HEK293 (cell line): ENCODE results near the gene SLC35E1.

Source experiments
- HIC1 ChIP-seq: fragments of 450-650 bp; formaldehyde crosslinking; IDR thresholded peaks from 2 replicates; pipeline ENCODE4 v1.5.1; 2016; ENCODE audit warnings: missing biosample characterization, missing genetic modification characterization
- KLF9 ChIP-seq: fragments of 450-650 bp; formaldehyde crosslinking; IDR thresholded peaks from 2 replicates; pipeline ENCODE4 v1.5.1; 2016; ENCODE audit warnings: missing biosample characterization, missing genetic modification characterization, low read depth
- YY1 ChIP-seq: fragments of 450-650 bp; formaldehyde crosslinking; IDR thresholded peaks from 2 replicates; pipeline ENCODE4 v1.5.1; 2018; ENCODE audit warnings: missing biosample characterization, missing genetic modification characterization
- ZFP37 ChIP-seq: fragments of 450-650 bp; formaldehyde crosslinking; IDR thresholded peaks from 2 replicates; pipeline ENCODE4 v1.5.1; 2016; ENCODE audit warnings: missing biosample characterization, missing genetic modification characterization
- ZNF121 ChIP-seq: fragments of 450-650 bp; formaldehyde crosslinking; IDR thresholded peaks from 2 replicates; pipeline ENCODE4 v1.5.1; 2016; ENCODE audit warnings: missing biosample characterization, missing genetic modification characterization
- ZNF174 ChIP-seq: fragments of 450-650 bp; formaldehyde crosslinking; IDR thresholded peaks from 2 replicates; pipeline ENCODE4 v1.5.0; 2017; ENCODE audit warnings: missing biosample characterization, mild to moderate bottlenecking, missing genetic modification characterization
- ZNF362 ChIP-seq: fragments of 450-650 bp; formaldehyde crosslinking; IDR thresholded peaks from 2 replicates; pipeline ENCODE4 v1.5.1; 2016; ENCODE audit warnings: missing biosample characterization, missing genetic modification characterization
- ZNF513 ChIP-seq: fragments of 450-650 bp; IDR thresholded peaks from 2 replicates; pipeline ENCODE4 v1.5.1; 2018; ENCODE audit warnings: missing biosample characterization, missing genetic modification characterization
- ZNF514 ChIP-seq: fragments of 450-650 bp; formaldehyde crosslinking; IDR thresholded peaks from 2 replicates; pipeline ENCODE4 v1.5.1; 2016; ENCODE audit warnings: missing biosample characterization, missing genetic modification characterization
- ZNF529 ChIP-seq: fragments of 450-650 bp; formaldehyde crosslinking; IDR thresholded peaks from 2 replicates; pipeline ENCODE4 v1.5.1; 2017; ENCODE audit warnings: missing genetic modification characterization, missing biosample characterization; ENCODE audit not compliant: insufficient replicate concordance
- ZNF561 ChIP-seq: fragments of 450-650 bp; IDR thresholded peaks from 2 replicates; pipeline ENCODE4 v1.5.1; 2018; ENCODE audit warnings: missing biosample characterization, missing genetic modification characterization, borderline replicate concordance
- ZNF624 ChIP-seq: fragments of 450-650 bp; formaldehyde crosslinking; IDR thresholded peaks from 2 replicates; pipeline ENCODE4 v1.5.1; 2017; ENCODE audit warnings: missing biosample characterization, missing genetic modification characterization
- ZNF629 ChIP-seq: fragments of 450-650 bp; formaldehyde crosslinking; IDR thresholded peaks from 2 replicates; pipeline ENCODE4 v1.5.1; 2017; ENCODE audit warnings: missing biosample characterization, missing genetic modification characterization
- ZNF664 ChIP-seq: fragments of 450-650 bp; formaldehyde crosslinking; IDR thresholded peaks from 2 replicates; pipeline ENCODE4 v1.5.1; 2016; ENCODE audit warnings: missing biosample characterization, missing genetic modification characterization
- ZNF677 ChIP-seq: fragments of 450-650 bp; IDR thresholded peaks from 2 replicates; pipeline ENCODE4 v1.5.0; 2018; ENCODE audit warnings: missing biosample characterization, mild to moderate bottlenecking, missing genetic modification characterization, moderate library complexity
- ZNF76 ChIP-seq: fragments of 450-650 bp; formaldehyde crosslinking; IDR thresholded peaks from 2 replicates; pipeline ENCODE4; 2016; ENCODE audit warnings: low read depth, missing biosample characterization, missing genetic modification characterization, borderline replicate concordance
- ZNF768 ChIP-seq: fragments of 450-650 bp; formaldehyde crosslinking; IDR thresholded peaks from 2 replicates; pipeline ENCODE4 v1.5.1; 2018; ENCODE audit warnings: missing biosample characterization, mild to moderate bottlenecking, missing genetic modification characterization
- ZNF776 ChIP-seq: fragments of 450-650 bp; formaldehyde crosslinking; IDR thresholded peaks from 2 replicates; pipeline ENCODE4 v1.5.0; 2017; ENCODE audit warnings: missing biosample characterization, missing genetic modification characterization, borderline replicate concordance
- TF ChIP-seq, protein P1 (sequence below): fragments of 450-650 bp; formaldehyde crosslinking; IDR thresholded peaks from 2 replicates; pipeline ENCODE4 v1.5.1; 2016; ENCODE audit warnings: missing biosample characterization, missing genetic modification characterization
- TF ChIP-seq, protein P2 (sequence below): fragments of 450-650 bp; formaldehyde crosslinking; IDR thresholded peaks from 2 replicates; pipeline ENCODE4 v1.5.1; 2016; ENCODE audit warnings: missing biosample characterization, missing genetic modification characterization
- TF ChIP-seq, protein P3 (sequence below): fragments of 450-650 bp; formaldehyde crosslinking; IDR thresholded peaks from 2 replicates; pipeline ENCODE4 v1.5.1; 2016; ENCODE audit warnings: missing biosample characterization, missing genetic modification characterization
- TF ChIP-seq, protein P4 (sequence below): fragments of 450-650 bp; formaldehyde crosslinking; IDR thresholded peaks from 2 replicates; pipeline ENCODE4 v1.5.1; 2016; ENCODE audit warnings: missing biosample characterization, missing genetic modification characterization

Gene SLC35E1

GRCh38 chr19:16542045-16542909 is 29.9 kb downstream of the SLC35E1 start, which contains the start of gene CHERP (continued):
- TF ChIP-seq ZNF514 (tag by site-specific recombination) (no peak), ZNF677 (tag by site-specific recombination) (no peak), ZNF624 (tag by site-specific recombination) (no peak), ZNF529 (no peak), ZFP37 (tag by site-specific recombination) (no peak; the same call in 1 of the 2 replicates), ZNF664 (tag by site-specific recombination) (no peak), ZNF776 (tag by site-specific recombination) (no peak), HIC1 (no peak), ZNF561 (peak; percentile 55; the same call in 1 of the 2 replicates), KLF9 (tag by site-specific recombination) (peak; percentile 91), ZNF174 (no peak), ZNF121 (tag by site-specific recombination) (no peak), ZNF362 (tag by site-specific recombination) (no peak), ZNF768 (tag by site-specific recombination) (no peak), YY1 (tag by site-specific recombination) (no peak; the same call in 1 of the 2 replicates), ZNF76 (peak; percentile 83), ZNF629 (tag by site-specific recombination) (no peak), ZNF513 (no peak)
- TF ChIP-seq, protein P1, sequence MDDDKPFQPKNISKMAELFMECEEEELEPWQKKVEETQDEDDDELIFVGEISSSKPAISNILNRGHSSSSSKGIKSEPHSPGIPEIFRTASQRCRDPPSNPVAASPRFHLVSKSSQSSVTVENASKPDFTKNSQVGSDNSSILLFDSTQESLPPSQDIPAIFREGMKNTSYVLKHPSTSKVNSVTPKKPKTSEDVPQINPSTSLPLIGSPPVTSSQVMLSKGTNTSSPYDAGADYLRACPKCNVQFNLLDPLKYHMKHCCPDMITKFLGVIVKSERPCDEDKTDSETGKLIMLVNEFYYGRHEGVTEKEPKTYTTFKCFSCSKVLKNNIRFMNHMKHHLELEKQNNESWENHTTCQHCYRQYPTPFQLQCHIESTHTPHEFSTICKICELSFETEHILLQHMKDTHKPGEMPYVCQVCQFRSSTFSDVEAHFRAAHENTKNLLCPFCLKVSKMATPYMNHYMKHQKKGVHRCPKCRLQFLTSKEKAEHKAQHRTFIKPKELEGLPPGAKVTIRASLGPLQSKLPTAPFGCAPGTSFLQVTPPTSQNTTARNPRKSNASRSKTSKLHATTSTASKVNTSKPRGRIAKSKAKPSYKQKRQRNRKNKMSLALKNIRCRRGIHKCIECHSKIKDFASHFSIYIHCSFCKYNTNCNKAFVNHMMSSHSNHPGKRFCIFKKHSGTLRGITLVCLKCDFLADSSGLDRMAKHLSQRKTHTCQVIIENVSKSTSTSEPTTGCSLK = no peak
- TF ChIP-seq, protein P2, sequence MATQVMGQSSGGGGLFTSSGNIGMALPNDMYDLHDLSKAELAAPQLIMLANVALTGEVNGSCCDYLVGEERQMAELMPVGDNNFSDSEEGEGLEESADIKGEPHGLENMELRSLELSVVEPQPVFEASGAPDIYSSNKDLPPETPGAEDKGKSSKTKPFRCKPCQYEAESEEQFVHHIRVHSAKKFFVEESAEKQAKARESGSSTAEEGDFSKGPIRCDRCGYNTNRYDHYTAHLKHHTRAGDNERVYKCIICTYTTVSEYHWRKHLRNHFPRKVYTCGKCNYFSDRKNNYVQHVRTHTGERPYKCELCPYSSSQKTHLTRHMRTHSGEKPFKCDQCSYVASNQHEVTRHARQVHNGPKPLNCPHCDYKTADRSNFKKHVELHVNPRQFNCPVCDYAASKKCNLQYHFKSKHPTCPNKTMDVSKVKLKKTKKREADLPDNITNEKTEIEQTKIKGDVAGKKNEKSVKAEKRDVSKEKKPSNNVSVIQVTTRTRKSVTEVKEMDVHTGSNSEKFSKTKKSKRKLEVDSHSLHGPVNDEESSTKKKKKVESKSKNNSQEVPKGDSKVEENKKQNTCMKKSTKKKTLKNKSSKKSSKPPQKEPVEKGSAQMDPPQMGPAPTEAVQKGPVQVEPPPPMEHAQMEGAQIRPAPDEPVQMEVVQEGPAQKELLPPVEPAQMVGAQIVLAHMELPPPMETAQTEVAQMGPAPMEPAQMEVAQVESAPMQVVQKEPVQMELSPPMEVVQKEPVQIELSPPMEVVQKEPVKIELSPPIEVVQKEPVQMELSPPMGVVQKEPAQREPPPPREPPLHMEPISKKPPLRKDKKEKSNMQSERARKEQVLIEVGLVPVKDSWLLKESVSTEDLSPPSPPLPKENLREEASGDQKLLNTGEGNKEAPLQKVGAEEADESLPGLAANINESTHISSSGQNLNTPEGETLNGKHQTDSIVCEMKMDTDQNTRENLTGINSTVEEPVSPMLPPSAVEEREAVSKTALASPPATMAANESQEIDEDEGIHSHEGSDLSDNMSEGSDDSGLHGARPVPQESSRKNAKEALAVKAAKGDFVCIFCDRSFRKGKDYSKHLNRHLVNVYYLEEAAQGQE (tag by site-specific recombination) = no peak
- TF ChIP-seq, protein P3, sequence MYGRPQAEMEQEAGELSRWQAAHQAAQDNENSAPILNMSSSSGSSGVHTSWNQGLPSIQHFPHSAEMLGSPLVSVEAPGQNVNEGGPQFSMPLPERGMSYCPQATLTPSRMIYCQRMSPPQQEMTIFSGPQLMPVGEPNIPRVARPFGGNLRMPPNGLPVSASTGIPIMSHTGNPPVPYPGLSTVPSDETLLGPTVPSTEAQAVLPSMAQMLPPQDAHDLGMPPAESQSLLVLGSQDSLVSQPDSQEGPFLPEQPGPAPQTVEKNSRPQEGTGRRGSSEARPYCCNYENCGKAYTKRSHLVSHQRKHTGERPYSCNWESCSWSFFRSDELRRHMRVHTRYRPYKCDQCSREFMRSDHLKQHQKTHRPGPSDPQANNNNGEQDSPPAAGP (tag by site-specific recombination) = peak; percentile 48; the same call in 1 of the 2 replicates
- TF ChIP-seq, protein P4, sequence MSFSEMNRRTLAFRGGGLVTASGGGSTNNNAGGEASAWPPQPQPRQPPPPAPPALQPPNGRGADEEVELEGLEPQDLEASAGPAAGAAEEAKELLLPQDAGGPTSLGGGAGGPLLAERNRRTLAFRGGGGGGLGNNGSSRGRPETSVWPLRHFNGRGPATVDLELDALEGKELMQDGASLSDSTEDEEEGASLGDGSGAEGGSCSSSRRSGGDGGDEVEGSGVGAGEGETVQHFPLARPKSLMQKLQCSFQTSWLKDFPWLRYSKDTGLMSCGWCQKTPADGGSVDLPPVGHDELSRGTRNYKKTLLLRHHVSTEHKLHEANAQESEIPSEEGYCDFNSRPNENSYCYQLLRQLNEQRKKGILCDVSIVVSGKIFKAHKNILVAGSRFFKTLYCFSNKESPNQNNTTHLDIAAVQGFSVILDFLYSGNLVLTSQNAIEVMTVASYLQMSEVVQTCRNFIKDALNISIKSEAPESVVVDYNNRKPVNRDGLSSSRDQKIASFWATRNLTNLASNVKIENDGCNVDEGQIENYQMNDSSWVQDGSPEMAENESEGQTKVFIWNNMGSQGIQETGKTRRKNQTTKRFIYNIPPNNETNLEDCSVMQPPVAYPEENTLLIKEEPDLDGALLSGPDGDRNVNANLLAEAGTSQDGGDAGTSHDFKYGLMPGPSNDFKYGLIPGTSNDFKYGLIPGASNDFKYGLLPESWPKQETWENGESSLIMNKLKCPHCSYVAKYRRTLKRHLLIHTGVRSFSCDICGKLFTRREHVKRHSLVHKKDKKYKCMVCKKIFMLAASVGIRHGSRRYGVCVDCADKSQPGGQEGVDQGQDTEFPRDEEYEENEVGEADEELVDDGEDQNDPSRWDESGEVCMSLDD (tag by site-specific recombination) = peak; percentile 43; the same call in 1 of the 2 replicates
